ENCODE data around the gene CD22. TPM values are rescaled to one million over a fixed set of nuclear protein-coding genes. Genes with fewer than 3 reads are reported as not detected.
A peak's percentile ranks its signal among the peaks of the same experiment; 100 is the strongest.

The CD22 gene
- total RNA-seq, 1 experiment from 2014 or later = not detected

DNA sequence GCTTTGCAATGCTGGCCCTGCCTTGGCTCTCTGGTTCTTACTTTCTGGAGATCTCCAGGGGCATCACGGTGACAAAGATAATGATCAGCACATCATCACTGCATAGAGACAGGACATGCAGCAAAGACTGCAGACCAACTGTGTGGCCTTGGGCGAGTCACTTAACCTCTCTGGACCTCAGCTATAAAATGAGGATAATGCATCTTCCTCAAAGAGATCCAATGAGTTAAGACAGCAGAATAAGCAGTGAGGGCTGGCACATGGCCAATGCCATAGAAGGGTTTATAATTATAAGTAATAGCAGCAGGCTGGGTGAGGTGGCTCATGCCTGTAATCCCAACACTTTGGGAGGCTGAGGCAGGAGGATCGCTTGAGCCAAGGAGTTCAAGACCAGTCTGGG, 34.7 kb upstream of the CD22 start:
- CTCF ChIA-PET = no interaction called here

DNA sequence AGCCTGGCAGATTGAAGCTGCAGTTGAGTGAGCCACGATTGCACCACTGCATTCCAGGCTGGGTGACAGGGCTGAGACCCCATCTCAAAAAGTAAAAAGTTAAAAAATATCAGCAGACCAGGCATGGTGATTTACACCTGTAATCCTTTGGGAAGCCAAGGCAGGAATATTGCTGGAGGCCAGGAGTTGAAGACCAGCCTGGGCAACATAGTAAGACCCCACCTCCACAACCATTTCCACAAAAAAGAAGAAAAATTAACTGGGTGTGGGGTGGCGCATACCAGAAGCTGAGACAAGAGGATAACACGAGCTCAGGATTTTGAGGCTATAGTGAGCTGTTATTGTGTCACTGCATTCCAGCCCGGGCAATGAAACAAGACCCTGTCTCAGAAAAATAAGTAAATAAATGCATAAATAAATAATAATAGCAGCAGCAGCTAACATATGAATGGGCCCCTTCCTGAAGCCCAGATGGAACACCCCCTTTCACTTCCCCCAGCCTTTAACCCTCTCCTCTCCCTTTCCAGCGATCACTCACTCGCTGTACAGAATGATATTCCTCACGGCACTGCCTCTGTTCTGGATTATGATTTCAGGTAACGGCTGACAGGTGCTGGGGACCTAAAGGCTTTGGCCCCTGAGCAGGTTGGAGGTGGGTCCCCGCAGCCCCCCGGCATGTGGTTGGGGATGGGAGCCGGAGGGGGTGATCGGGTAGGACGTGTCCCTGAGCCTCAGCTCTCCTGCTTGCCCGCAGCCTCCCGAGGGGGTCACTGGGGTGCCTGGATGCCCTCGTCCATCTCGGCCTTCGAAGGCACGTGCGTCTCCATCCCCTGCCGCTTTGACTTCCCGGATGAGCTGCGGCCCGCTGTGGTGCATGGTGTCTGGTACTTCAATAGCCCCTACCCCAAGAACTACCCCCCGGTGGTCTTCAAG, 33.9 kb upstream of the CD22 start:
- intact Hi-C loops (cut with micrococcal nuclease; ENCODE audit: unreplicated experiment) = no loop called here
- TF ChIP-seq, protein P1, sequence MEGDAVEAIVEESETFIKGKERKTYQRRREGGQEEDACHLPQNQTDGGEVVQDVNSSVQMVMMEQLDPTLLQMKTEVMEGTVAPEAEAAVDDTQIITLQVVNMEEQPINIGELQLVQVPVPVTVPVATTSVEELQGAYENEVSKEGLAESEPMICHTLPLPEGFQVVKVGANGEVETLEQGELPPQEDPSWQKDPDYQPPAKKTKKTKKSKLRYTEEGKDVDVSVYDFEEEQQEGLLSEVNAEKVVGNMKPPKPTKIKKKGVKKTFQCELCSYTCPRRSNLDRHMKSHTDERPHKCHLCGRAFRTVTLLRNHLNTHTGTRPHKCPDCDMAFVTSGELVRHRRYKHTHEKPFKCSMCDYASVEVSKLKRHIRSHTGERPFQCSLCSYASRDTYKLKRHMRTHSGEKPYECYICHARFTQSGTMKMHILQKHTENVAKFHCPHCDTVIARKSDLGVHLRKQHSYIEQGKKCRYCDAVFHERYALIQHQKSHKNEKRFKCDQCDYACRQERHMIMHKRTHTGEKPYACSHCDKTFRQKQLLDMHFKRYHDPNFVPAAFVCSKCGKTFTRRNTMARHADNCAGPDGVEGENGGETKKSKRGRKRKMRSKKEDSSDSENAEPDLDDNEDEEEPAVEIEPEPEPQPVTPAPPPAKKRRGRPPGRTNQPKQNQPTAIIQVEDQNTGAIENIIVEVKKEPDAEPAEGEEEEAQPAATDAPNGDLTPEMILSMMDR (conservative IDR thresholded peaks at IDR 0.05; ENCODE audit: low read depth, low read length) = no peak
- no peak for TF ChIP-seq EZH2 (IDR thresholded peaks at IDR 0.05; ENCODE audit: borderline replicate concordance, low read depth, low read length, poor library complexity, severe bottlenecking)
- H3K4me1 ChIP-seq (ENCODE audit: insufficient read depth, low read length, poor library complexity, severe bottlenecking) = no peaks in the 10 kb centered on the region
- no peak overlapping the region for H3K4me3 ChIP-seq (ENCODE audit: low read depth, low read length, poor library complexity, severe bottlenecking)
- ChIA-PET CTCF (interaction anchor here (0.7 to 1.1 kb wide), 2 partner anchors 13 kb away, joined by 3 read pairs; partner anchors contain the start of gene HAMP), POLR2A (ENCODE audit: low non-redundant PET) (no interaction called here)
- peaks cover 36% of the 10 kb centered on the region for H3K27me3 ChIP-seq (replicated peaks; ENCODE audit: insufficient read depth, low read depth, low read length, poor library complexity)
- no peak overlapping the region for H3K27ac ChIP-seq (ENCODE audit: low read depth, low read length, poor library complexity, severe bottlenecking)
- no peaks in the 10 kb centered on the region for H3K36me3 ChIP-seq (ENCODE audit: insufficient read depth, low read length, poor library complexity, severe bottlenecking)
- BruUV-seq (replicated peaks) = no TSS peak
- no peak for DNase-seq (ENCODE audit: low spot score)
- no peaks in the 10 kb centered on the region for H3K9me3 ChIP-seq (ENCODE audit: low read depth, low read length, poor library complexity, severe bottlenecking)

More for the DNA sequence above, 34.7 kb upstream of the CD22 start:
- no peaks in the 10 kb centered on the region for H3K4me1 ChIP-seq (ENCODE audit: insufficient read depth, low read length, poor library complexity, severe bottlenecking)
- H3K27me3 ChIP-seq (replicated peaks; ENCODE audit: insufficient read depth, low read depth, low read length, poor library complexity) = peaks cover 36% of the 10 kb centered on the region
- no peaks in the 10 kb centered on the region for H3K36me3 ChIP-seq (ENCODE audit: insufficient read depth, low read length, poor library complexity, severe bottlenecking)
- no peak overlapping the region for H3K27ac ChIP-seq (ENCODE audit: low read depth, low read length, poor library complexity, severe bottlenecking)
- intact Hi-C loops (cut with micrococcal nuclease; ENCODE audit: unreplicated experiment) = no loop called here
- H3K4me3 ChIP-seq (ENCODE audit: low read depth, low read length, poor library complexity, severe bottlenecking) = no peak overlapping the region
- no peaks in the 10 kb centered on the region for H3K9me3 ChIP-seq (ENCODE audit: low read depth, low read length, poor library complexity, severe bottlenecking)
- DNase-seq (ENCODE audit: low spot score) = peak; percentile 29
- BruUV-seq (replicated peaks) = no TSS peak
- TF ChIP-seq EZH2 (IDR thresholded peaks at IDR 0.05; ENCODE audit: borderline replicate concordance, low read depth, low read length, poor library complexity, severe bottlenecking) = no peak
- TF ChIP-seq, protein P1 (conservative IDR thresholded peaks at IDR 0.05; ENCODE audit: low read depth, low read length) = no peak
- POLR2A ChIA-PET (ENCODE audit: low non-redundant PET) = no interaction called here

DNA sequence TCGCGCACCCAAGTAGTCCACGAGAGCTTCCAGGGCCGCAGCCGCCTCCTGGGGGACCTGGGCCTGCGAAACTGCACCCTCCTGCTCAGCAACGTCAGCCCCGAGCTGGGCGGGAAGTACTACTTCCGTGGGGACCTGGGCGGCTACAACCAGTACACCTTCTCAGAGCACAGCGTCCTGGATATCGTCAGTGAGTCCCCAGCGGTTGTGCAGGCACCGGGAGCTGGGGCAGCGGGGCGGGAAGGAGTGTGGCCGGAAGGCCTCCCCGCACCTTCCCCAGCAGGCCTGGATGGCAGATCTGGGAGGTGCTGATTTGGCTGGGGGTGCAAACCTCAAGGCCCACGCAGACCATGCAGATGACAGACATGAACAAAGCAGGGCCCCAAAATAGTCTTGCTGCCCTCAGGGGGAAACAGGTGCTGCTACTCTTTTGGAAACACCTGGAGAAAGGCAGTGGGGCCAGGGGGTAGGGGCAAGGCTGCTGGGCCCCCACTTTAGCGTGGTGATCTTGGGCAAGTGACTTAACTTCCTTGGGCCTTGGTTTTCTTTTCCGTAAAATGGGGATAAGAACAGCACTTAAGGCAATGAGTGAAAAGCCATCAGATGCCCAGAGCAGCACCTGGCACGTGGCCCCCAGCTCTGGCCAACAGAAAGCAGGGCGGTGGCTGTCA, 33.1 kb upstream of the CD22 start:
- BruUV-seq (replicated peaks) = no TSS peak
- no peaks in the 10 kb centered on the region for H3K4me1 ChIP-seq (ENCODE audit: insufficient read depth, low read length, poor library complexity, severe bottlenecking)
- TF ChIP-seq, protein P1 (conservative IDR thresholded peaks at IDR 0.05; ENCODE audit: low read depth, low read length) = no peak
- TF ChIP-seq EZH2 (IDR thresholded peaks at IDR 0.05; ENCODE audit: borderline replicate concordance, low read depth, low read length, poor library complexity, severe bottlenecking) = no peak
- H3K27ac ChIP-seq (ENCODE audit: low read depth, low read length, poor library complexity, severe bottlenecking) = no peak overlapping the region
- H3K36me3 ChIP-seq (ENCODE audit: insufficient read depth, low read length, poor library complexity, severe bottlenecking) = no peaks in the 10 kb centered on the region
- peaks cover 36% of the 10 kb centered on the region for H3K27me3 ChIP-seq (replicated peaks; ENCODE audit: insufficient read depth, low read depth, low read length, poor library complexity)
- no peak for DNase-seq (ENCODE audit: low spot score)
- H3K4me3 ChIP-seq (ENCODE audit: low read depth, low read length, poor library complexity, severe bottlenecking) = no peak overlapping the region
- POLR2A ChIA-PET (ENCODE audit: low non-redundant PET) = no interaction called here
- intact Hi-C loops (cut with micrococcal nuclease; ENCODE audit: unreplicated experiment) = no loop called here
- CTCF ChIA-PET = interaction anchor here (1.1 kb wide), 1 partner anchor 14 kb away, joined by 3 read pairs; no protein-coding TSS in a partner anchor
- H3K9me3 ChIP-seq (ENCODE audit: low read depth, low read length, poor library complexity, severe bottlenecking) = no peaks in the 10 kb centered on the region
